ENCODE measurements around the gene SMIM23.

SMIM23 gene

GRCh38 chr5:171749365-171749764, 36.3 kb upstream of the SMIM23 start:
- no peak overlapping the region for H3K27ac ChIP-seq (ENCODE audit: low read depth, low read length, severe bottlenecking)
- no peaks in the 10 kb centered on the region for H3K4me1 ChIP-seq (ENCODE audit: control insufficient read depth, insufficient read depth, low read length, poor library complexity, severe bottlenecking)
- H3K4me3 ChIP-seq (ENCODE audit: extremely low read depth, insufficient read depth, low read length, poor library complexity, severe bottlenecking), result no peak overlapping the region
- H3K36me3 ChIP-seq (ENCODE audit: control insufficient read depth, insufficient read depth, low read length), result no peaks in the 10 kb centered on the region
- 94 to 96% methylated on average over 3 of the region's 3 CpGs for WGBS, 2 experiments (ENCODE audit: insufficient coverage in 2 of 2)
- no peaks in the 10 kb centered on the region for H3K9me3 ChIP-seq (ENCODE audit: control insufficient read depth, low read length)

DNA sequence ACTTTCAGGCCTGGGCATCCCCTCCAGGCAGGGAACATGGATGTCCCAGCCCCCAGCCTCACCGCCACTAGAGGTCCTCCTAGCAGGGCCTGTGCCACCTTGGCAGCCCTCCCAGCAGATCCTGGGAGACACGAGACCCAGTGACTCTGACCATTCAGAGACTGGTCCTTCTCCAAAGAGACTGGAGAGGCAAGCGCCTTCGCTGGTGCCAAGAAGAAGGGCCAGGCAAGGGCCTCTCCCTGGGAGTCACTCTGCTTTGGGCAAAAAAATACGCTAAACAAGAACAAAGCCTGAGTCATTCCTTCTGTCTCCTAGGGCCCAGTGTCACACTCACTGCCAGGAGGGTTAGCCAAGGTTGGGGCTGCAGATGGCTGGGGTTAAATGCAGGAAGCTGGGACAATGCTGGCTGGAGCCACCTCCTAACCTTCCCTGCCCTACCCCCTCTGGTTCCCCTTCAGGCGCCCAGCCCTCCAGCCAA, 35.3 kb upstream of the SMIM23 start:
- WGBS, 2 experiments (ENCODE audit: insufficient coverage in 2 of 2), result 83 to 87% methylated on average over 6 of the region's 6 CpGs
- Histone ChIP-seq H3K4me1 (ENCODE audit: control insufficient read depth, insufficient read depth, low read length, poor library complexity, severe bottlenecking) (no peaks in the 10 kb centered on the region), H3K27ac (ENCODE audit: low read depth, low read length, severe bottlenecking) (no peak overlapping the region), H3K36me3 (ENCODE audit: control insufficient read depth, insufficient read depth, low read length) (no peaks in the 10 kb centered on the region), H3K4me3 (ENCODE audit: extremely low read depth, insufficient read depth, low read length, poor library complexity, severe bottlenecking) (no peak overlapping the region), H3K9me3 (ENCODE audit: control insufficient read depth, low read length) (no peaks in the 10 kb centered on the region)

DNA sequence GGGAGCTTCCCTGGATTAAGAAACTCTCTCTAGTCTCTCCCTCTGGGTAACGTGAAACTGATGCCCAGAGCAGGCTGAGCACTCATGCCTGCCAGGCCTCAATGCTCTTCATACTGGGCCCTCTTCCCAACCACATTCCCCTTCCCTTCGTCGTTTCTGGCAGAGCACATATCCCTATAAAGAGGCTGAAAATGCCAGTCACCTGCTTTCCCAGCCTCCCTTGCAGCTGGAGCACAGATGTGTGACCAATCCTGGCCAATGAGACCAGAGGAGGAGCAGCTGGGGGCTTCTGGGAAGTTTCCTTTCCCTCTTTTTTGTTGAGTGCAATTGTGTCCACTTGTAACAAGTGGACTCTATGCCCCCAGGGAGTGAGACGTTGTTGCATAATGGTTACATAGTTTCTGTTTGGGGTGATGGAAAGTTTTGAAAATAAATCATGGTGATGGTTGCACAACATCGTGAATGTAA, 30.2 kb upstream of the SMIM23 start:
- 78 to 86% methylated on average over 1 to 3 of the region's 5 CpGs for WGBS, 2 experiments (ENCODE audit: insufficient coverage in 2 of 2)
- H3K9me3 ChIP-seq (ENCODE audit: control insufficient read depth, low read length), result no peaks in the 10 kb centered on the region
- H3K4me1 ChIP-seq (ENCODE audit: control insufficient read depth, insufficient read depth, low read length, poor library complexity, severe bottlenecking), result peaks cover 5% of the 10 kb centered on the region
- no peak overlapping the region for H3K27ac ChIP-seq (ENCODE audit: low read depth, low read length, severe bottlenecking)
- no peaks in the 10 kb centered on the region for H3K36me3 ChIP-seq (ENCODE audit: control insufficient read depth, insufficient read depth, low read length)
- no peak overlapping the region for H3K4me3 ChIP-seq (ENCODE audit: extremely low read depth, insufficient read depth, low read length, poor library complexity, severe bottlenecking)

DNA sequence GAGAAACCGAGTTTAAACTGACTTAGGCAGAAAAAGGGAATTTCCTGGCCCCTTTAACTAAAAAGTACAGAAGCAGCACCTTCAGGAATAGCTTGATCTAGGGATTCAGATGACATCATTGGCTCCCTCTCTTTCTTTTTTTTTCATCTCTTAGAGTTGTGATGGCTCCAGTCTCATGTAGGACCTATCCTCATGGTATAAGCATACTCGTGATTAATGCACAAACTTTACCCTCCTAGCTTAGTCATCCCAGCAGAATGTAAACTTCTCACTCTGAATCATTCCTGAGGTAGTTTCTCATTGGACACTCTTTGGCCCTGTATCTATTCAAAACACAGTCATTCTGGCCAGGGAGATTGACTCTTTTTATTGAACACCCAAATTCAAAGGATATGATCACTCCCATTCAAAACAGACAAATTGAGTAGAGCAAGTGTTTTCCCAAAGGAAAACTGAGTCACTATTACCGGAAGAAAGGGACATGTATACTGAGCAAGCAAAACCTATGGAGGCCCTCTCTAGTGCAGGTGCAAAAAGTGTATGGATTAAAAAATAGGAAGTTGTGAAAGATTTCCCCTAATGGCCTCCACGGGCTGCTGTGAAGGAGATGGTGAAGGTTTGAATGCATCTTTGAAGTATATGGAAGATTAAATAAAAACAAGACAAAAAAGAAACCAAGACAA, 27.6 kb upstream of the SMIM23 start:
- Histone ChIP-seq H3K27ac (ENCODE audit: low read depth, low read length, severe bottlenecking) (no peak overlapping the region), H3K4me1 (ENCODE audit: control insufficient read depth, insufficient read depth, low read length, poor library complexity, severe bottlenecking) (peaks cover 5% of the 10 kb centered on the region), H3K36me3 (ENCODE audit: control insufficient read depth, insufficient read depth, low read length) (no peaks in the 10 kb centered on the region), H3K9me3 (ENCODE audit: control insufficient read depth, low read length) (no peaks in the 10 kb centered on the region), H3K4me3 (ENCODE audit: extremely low read depth, insufficient read depth, low read length, poor library complexity, severe bottlenecking) (no peak overlapping the region)
- 84 to 98% methylated on average over 3 to 4 of the region's 4 CpGs for WGBS, 2 experiments (ENCODE audit: insufficient coverage in 2 of 2)

DNA sequence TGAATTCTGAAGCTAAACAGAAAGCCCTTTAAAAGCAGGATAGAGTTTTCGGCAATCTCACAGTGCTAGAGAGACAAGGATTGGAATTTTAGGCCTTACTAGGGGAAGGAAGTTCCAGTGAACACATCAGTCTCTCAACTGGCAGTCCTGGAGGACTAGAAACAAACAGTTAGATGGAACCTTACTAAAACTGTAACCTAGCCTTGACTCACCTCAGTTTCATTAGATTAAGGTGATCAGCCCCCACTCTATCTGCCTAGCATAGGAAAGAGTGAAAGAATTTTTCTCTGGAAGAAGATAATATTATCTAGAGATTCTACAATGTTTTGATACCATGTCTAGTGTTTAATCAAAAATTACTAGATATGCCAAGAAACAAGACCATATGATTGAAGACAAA, 25.8 kb upstream of the SMIM23 start:
- Histone ChIP-seq H3K27ac (ENCODE audit: low read depth, low read length, severe bottlenecking) (no peak overlapping the region), H3K4me3 (ENCODE audit: extremely low read depth, insufficient read depth, low read length, poor library complexity, severe bottlenecking) (no peak overlapping the region), H3K9me3 (ENCODE audit: control insufficient read depth, low read length) (no peaks in the 10 kb centered on the region), H3K4me1 (ENCODE audit: control insufficient read depth, insufficient read depth, low read length, poor library complexity, severe bottlenecking) (peaks cover 5% of the 10 kb centered on the region), H3K36me3 (ENCODE audit: control insufficient read depth, insufficient read depth, low read length) (no peaks in the 10 kb centered on the region)
- WGBS, 2 experiments (ENCODE audit: insufficient coverage in 2 of 2), result 83 to 100% methylated on average over 1 of the region's 1 CpG

GRCh38 chr5:171762021-171762608, 23.5 kb upstream of the SMIM23 start:
- H3K4me3 ChIP-seq (ENCODE audit: extremely low read depth, insufficient read depth, low read length, poor library complexity, severe bottlenecking), result no peak overlapping the region
- whole genome bisulfite sequencing, 2 experiments (ENCODE audit: insufficient coverage in 2 of 2), result 79 to 100% methylated on average over 2 to 4 of the region's 11 CpGs
- H3K4me1 ChIP-seq (ENCODE audit: control insufficient read depth, insufficient read depth, low read length, poor library complexity, severe bottlenecking), result peaks cover 5% of the 10 kb centered on the region
- no peak overlapping the region for H3K27ac ChIP-seq (ENCODE audit: low read depth, low read length, severe bottlenecking)
- no peaks in the 10 kb centered on the region for H3K36me3 ChIP-seq (ENCODE audit: control insufficient read depth, insufficient read depth, low read length)
- H3K9me3 ChIP-seq (ENCODE audit: control insufficient read depth, low read length), result peaks cover 8% of the 10 kb centered on the region

DNA sequence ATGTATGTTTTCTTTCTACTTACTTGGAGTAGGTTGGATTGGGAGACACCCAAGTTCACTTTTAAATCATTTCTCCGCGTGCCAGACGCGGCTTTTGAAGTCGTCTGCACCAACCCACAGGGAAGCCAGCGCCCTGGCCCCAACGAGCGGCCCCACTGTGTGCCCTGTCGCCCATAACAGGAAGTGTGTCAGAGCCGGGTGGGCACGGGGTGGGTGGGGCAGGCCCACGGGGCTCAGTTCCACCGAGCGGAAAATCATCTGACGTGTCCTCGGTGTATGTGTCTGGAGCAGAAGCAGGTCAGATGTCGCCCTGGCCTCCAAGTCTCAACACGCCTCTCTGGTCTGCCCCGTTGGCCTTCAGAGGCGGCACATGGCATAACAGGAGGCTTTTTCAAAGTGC, 22.7 kb upstream of the SMIM23 start:
- Histone ChIP-seq H3K27ac (ENCODE audit: low read depth, low read length, severe bottlenecking) (no peak overlapping the region), H3K36me3 (ENCODE audit: control insufficient read depth, insufficient read depth, low read length) (no peaks in the 10 kb centered on the region), H3K4me1 (ENCODE audit: control insufficient read depth, insufficient read depth, low read length, poor library complexity, severe bottlenecking) (peaks cover 5% of the 10 kb centered on the region), H3K4me3 (ENCODE audit: extremely low read depth, insufficient read depth, low read length, poor library complexity, severe bottlenecking) (no peak overlapping the region), H3K9me3 (ENCODE audit: control insufficient read depth, low read length) (peaks cover 16% of the 10 kb centered on the region)
- WGBS, 2 experiments (ENCODE audit: insufficient coverage in 2 of 2), result 95 to 96% methylated on average over 19 to 20 of the region's 20 CpGs

DNA sequence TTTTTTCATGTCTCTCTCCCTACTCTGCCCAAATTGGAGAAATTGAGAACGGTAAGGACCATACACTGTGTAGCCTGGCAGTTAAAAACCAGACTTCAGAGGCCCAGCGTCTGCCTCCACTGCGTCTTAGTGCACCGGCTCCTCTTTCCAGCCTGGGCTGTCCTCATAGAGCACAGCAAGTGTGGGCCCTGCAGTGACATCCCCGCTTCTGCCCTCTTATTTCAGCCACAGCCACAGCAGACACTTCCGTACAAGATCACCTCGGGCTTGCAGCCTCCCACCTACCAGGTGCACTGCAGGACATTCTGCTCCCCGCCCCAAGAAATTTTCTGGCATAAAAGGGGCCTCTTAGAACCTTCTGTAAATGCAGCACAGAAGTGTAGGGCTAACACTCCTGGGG, 21.4 kb upstream of the SMIM23 start:
- Histone ChIP-seq H3K36me3 (ENCODE audit: control insufficient read depth, insufficient read depth, low read length) (no peaks in the 10 kb centered on the region), H3K4me1 (ENCODE audit: control insufficient read depth, insufficient read depth, low read length, poor library complexity, severe bottlenecking) (no peaks in the 10 kb centered on the region), H3K4me3 (ENCODE audit: extremely low read depth, insufficient read depth, low read length, poor library complexity, severe bottlenecking) (no peak overlapping the region), H3K9me3 (ENCODE audit: control insufficient read depth, low read length) (peaks cover 17% of the 10 kb centered on the region), H3K27ac (ENCODE audit: low read depth, low read length, severe bottlenecking) (no peak overlapping the region)
- WGBS, 2 experiments (ENCODE audit: insufficient coverage in 2 of 2), result 92 to 95% methylated on average over 8 of the region's 8 CpGs

GRCh38 chr5:171766875-171767274, 18.7 kb upstream of the SMIM23 start:
- H3K36me3 ChIP-seq (ENCODE audit: control insufficient read depth, insufficient read depth, low read length), result no peaks in the 10 kb centered on the region
- no peaks in the 10 kb centered on the region for H3K4me1 ChIP-seq (ENCODE audit: control insufficient read depth, insufficient read depth, low read length, poor library complexity, severe bottlenecking)
- H3K4me3 ChIP-seq (ENCODE audit: extremely low read depth, insufficient read depth, low read length, poor library complexity, severe bottlenecking), result no peak overlapping the region
- no CpG with 5 or more reads among the region's 2 CpGs for WGBS, 2 experiments (ENCODE audit: insufficient coverage in 2 of 2)
- no peak overlapping the region for H3K27ac ChIP-seq (ENCODE audit: low read depth, low read length, severe bottlenecking)
- H3K9me3 ChIP-seq (ENCODE audit: control insufficient read depth, low read length), result peaks cover 17% of the 10 kb centered on the region

GRCh38 chr5:171770153-171770552, 15.5 kb upstream of the SMIM23 start:
- Histone ChIP-seq H3K27ac (ENCODE audit: low read depth, low read length, severe bottlenecking) (no peak overlapping the region), H3K36me3 (ENCODE audit: control insufficient read depth, insufficient read depth, low read length) (no peaks in the 10 kb centered on the region), H3K4me3 (ENCODE audit: extremely low read depth, insufficient read depth, low read length, poor library complexity, severe bottlenecking) (no peak overlapping the region), H3K4me1 (ENCODE audit: control insufficient read depth, insufficient read depth, low read length, poor library complexity, severe bottlenecking) (no peaks in the 10 kb centered on the region), H3K9me3 (ENCODE audit: control insufficient read depth, low read length) (peaks cover 17% of the 10 kb centered on the region)
- 33 to 43% methylated on average over 4 of the region's 4 CpGs for WGBS, 2 experiments (ENCODE audit: insufficient coverage in 2 of 2)

- H3K36me3 ChIP-seq (ENCODE audit: control insufficient read depth, insufficient read depth, low read length), result no peaks in the 10 kb centered on the region
- H3K4me3 ChIP-seq (ENCODE audit: extremely low read depth, insufficient read depth, low read length, poor library complexity, severe bottlenecking), result no peak overlapping the region
- H3K9me3 ChIP-seq (ENCODE audit: control insufficient read depth, low read length), result peaks cover 9% of the 10 kb centered on the region
- H3K27ac ChIP-seq (ENCODE audit: low read depth, low read length, severe bottlenecking), result no peak overlapping the region
- WGBS, 2 experiments (ENCODE audit: insufficient coverage in 2 of 2), result 100% methylated on average over 1 of the region's 3 CpGs; no CpG with 5 or more reads in 1 of the 2 experiments
- H3K4me1 ChIP-seq (ENCODE audit: control insufficient read depth, insufficient read depth, low read length, poor library complexity, severe bottlenecking), result no peaks in the 10 kb centered on the region
Measured at GRCh38 chr5:171771856-171772255, 13.8 kb upstream of the SMIM23 start.
